ENCODE measurements around the gene UBE2V1. TPM values are rescaled to one million over a fixed set of nuclear protein-coding genes. Genes with fewer than 3 reads are reported as not detected.
A peak's percentile ranks its signal among the peaks of the same experiment; 100 is the strongest.

UBE2V1 gene
- total RNA-seq, 3 donors from 2014 or later = 90.1 to 94.4 (median 94.1) TPM

DNA sequence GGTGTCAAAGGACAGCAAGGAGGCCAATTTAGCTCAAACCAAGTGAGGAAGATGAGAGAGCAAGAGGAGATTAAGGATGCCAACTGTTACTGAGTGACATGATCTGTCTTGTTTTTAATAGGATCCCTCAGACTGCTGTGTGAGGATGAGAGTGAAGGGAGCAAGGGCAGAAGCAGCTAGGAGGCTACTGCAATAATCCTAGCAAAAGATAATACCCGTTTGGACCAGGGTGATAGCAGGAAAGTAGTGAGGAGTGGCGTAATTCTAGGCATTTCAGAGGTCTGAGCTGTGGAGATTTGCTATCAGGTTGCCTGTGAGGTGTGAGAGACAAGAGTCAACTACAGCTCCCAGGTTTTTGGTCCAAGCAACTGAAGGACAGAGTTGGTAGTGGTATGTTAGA lies 14.7 kb downstream of the UBE2V1 start:
- no peak for DNase-seq
- Histone ChIP-seq H3K4me1 (ENCODE audit: low read depth) (peaks cover 20% of the 10 kb centered on the region), H3K9me3 (no peaks in the 10 kb centered on the region), H3K4me3 (no peak overlapping the region), H3K36me3 (ENCODE audit: low read depth) (no peaks in the 10 kb centered on the region)
- ATAC-seq = no peak
- intact Hi-C loops (cut with DNase I, micrococcal nuclease) = no loop called here
- TF ChIP-seq, protein P1, sequence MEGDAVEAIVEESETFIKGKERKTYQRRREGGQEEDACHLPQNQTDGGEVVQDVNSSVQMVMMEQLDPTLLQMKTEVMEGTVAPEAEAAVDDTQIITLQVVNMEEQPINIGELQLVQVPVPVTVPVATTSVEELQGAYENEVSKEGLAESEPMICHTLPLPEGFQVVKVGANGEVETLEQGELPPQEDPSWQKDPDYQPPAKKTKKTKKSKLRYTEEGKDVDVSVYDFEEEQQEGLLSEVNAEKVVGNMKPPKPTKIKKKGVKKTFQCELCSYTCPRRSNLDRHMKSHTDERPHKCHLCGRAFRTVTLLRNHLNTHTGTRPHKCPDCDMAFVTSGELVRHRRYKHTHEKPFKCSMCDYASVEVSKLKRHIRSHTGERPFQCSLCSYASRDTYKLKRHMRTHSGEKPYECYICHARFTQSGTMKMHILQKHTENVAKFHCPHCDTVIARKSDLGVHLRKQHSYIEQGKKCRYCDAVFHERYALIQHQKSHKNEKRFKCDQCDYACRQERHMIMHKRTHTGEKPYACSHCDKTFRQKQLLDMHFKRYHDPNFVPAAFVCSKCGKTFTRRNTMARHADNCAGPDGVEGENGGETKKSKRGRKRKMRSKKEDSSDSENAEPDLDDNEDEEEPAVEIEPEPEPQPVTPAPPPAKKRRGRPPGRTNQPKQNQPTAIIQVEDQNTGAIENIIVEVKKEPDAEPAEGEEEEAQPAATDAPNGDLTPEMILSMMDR (IDR thresholded peaks at IDR 0.05) = no peak

DNA sequence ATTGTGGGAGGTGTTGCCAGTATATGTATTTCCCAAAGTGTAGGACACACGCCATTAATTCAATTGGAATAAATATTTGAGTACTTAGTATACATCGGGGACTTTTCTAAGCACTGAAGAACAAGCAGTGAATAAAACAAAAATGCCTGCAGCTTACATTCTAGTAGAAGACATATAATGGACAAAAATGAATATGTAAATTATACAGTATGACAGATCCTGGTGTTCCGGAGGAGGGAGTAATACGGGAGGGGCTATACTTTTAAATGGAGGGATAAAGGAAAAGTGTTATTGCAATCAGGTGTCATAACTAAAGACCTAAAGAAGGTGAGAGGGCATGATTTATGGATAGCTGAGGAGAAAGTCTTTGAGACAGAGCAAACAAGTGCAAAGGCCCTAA lies 15.1 kb downstream of the UBE2V1 start:
- no peak for DNase-seq

DNA sequence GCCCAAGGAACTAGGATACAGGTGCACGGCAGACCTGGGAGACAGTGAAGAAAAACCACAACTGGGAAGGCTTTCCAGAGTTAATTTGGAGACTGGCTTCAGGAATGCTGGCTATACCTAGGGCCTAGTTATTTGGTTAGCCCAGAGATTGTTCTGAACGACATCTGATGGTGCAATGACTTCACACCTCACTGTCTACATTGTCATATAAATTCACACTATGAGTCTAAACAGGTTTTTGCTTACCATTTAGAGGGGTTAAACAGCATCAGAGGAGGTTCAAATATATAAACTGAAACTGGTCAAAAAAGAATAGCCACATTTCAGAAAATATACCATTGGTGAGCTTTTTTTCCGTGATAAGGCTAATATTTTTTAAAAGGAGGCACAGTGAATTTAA lies 16.7 kb downstream of the UBE2V1 start:
- TF ChIP-seq, protein P1 (IDR thresholded peaks at IDR 0.05) = no peak
- Histone ChIP-seq H3K9me3 (no peaks in the 10 kb centered on the region), H3K4me3 (no peak overlapping the region), H3K4me1 (ENCODE audit: low read depth) (peaks cover 14% of the 10 kb centered on the region), H3K36me3 (ENCODE audit: low read depth) (no peaks in the 10 kb centered on the region)
- DNase-seq (no peak), ATAC-seq (no peak)
- intact Hi-C loops (cut with DNase I, micrococcal nuclease) = no loop called here

More for the DNA sequence above, 15.1 kb downstream of the UBE2V1 start:
- Histone ChIP-seq H3K4me3 (no peak overlapping the region), H3K9me3 (no peaks in the 10 kb centered on the region), H3K36me3 (ENCODE audit: low read depth) (no peaks in the 10 kb centered on the region), H3K4me1 (ENCODE audit: low read depth) (peaks cover 20% of the 10 kb centered on the region)
- no peak for ATAC-seq
- TF ChIP-seq, protein P1 (IDR thresholded peaks at IDR 0.05) = no peak
- intact Hi-C loops (cut with DNase I, micrococcal nuclease) = no loop called here

DNA sequence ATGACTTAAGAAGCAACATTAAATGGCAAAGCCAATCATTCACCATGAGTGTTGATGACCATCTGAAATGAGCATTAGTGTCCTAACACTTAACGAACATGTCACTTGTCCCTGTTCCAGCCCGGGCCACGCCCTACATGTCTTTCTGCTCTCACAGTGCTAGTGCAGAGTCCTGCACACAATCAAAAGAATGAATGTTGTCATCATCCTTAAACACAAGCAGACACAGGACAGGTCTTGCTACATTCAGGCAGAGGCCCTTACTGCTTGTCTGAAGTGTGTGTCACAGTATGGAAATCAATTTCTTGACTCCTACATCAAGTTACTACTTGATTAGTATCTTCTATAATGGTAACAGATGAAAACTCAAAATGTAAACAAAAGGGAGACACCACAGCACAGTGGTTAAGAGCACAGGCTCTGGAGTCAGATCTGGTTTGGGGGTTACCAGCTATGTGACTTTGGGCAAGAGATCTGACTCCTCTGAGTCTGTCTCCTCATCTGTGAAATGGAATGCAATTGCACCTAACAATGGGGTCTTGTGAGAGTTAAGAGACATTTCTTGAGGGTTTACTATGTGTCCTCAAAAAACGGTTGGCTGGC lies 17.4 kb downstream of the UBE2V1 start:
- Histone ChIP-seq H3K9me3 (no peaks in the 10 kb centered on the region), H3K4me3 (no peak overlapping the region), H3K4me1 (ENCODE audit: low read depth) (peaks cover 14% of the 10 kb centered on the region), H3K36me3 (ENCODE audit: low read depth) (no peaks in the 10 kb centered on the region)
- ATAC-seq (peak; percentile 67), DNase-seq (no peak)
- intact Hi-C loops (cut with DNase I, micrococcal nuclease) = no loop called here
- TF ChIP-seq, protein P1 (IDR thresholded peaks at IDR 0.05) = no peak

DNA sequence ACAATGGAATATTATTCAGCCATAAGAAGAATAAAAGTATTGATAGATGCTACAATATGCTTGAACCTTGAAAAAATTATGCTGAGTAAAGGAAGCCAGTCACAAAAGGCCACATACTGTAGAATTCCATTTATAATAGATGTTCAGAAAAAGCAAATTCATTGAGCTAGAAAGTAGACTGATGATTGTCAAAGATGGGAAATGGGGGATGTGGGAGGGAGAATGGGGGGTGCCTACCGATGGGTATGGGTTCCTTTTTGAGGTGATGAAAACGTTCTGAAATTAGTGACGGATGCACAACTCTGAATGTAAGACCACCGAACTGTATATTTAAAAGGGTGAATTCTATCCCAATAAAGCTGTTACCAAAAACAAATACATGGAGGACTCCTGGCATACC lies 18.4 kb downstream of the UBE2V1 start:
- TF ChIP-seq, protein P1 (IDR thresholded peaks at IDR 0.05) = no peak
- intact Hi-C loops (cut with DNase I, micrococcal nuclease) = no loop called here
- ATAC-seq (no peak), DNase-seq (no peak)
- H3K4me1 ChIP-seq (ENCODE audit: low read depth) = peaks cover 15% of the 10 kb centered on the region
- H3K4me3 ChIP-seq = no peak overlapping the region
- no peaks in the 10 kb centered on the region for H3K9me3 ChIP-seq
- no peaks in the 10 kb centered on the region for H3K36me3 ChIP-seq (ENCODE audit: low read depth)

DNA sequence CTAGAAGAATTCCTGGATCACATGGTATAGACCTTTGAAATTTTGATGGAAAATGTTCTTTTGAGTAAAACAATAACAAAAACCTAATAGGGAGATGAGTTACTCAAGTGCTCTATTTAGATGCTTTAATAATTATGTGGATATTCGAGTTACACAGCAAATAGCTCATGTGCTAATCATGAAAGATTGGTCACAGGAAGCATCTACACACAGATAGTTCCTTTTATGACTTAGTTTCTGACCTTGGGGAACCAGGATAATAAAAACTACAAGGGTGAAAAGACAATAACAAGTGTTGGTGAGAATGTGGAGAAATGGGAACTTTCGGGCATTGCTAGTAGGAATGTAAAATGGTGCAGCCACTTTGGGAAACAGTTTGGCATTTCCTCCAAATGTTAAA lies 19.7 kb downstream of the UBE2V1 start:
- H3K4me1 ChIP-seq (ENCODE audit: low read depth) = peaks cover 6% of the 10 kb centered on the region
- ATAC-seq (no peak), DNase-seq (no peak)
- TF ChIP-seq, protein P1 (IDR thresholded peaks at IDR 0.05) = no peak
- no peaks in the 10 kb centered on the region for H3K36me3 ChIP-seq (ENCODE audit: low read depth)
- H3K9me3 ChIP-seq = no peaks in the 10 kb centered on the region
- intact Hi-C loops (cut with DNase I, micrococcal nuclease) = no loop called here
- no peak overlapping the region for H3K4me3 ChIP-seq

All from mucosa of descending colon (tissue), 3 donors.